T47D (cell line): Measurements from ENCODE around the gene LRP1-AS.
"Not testable (repeated sequence)": the region's sequence is repeated elsewhere in the genome, so short reads cannot be mapped to it uniquely, and the experiment has no call there.

Experiments
- DNase-seq, 2 experiments: peaks; one replicate each; pipeline versions ENCODE4 v3.0.0 to v3.0.0-alpha.2; 2011 to 2012; ENCODE audit warnings: low read depth in 1 of 2, low spot score in 1 of 2
- JUND ChIP-seq: IDR thresholded peaks from 2 replicates; pipeline ENCODE4 v1.6.1; 2012; ENCODE audit warnings: low read depth
- in situ Hi-C: cut with HindIII; loops from 2 replicates; pipeline ENCODE4 v1.10.0; 2016; ENCODE audit warnings: low sequenced_read_pairs, low pct_unique_long_range_greater_than_20kb

The LRP1-AS gene

DNA sequence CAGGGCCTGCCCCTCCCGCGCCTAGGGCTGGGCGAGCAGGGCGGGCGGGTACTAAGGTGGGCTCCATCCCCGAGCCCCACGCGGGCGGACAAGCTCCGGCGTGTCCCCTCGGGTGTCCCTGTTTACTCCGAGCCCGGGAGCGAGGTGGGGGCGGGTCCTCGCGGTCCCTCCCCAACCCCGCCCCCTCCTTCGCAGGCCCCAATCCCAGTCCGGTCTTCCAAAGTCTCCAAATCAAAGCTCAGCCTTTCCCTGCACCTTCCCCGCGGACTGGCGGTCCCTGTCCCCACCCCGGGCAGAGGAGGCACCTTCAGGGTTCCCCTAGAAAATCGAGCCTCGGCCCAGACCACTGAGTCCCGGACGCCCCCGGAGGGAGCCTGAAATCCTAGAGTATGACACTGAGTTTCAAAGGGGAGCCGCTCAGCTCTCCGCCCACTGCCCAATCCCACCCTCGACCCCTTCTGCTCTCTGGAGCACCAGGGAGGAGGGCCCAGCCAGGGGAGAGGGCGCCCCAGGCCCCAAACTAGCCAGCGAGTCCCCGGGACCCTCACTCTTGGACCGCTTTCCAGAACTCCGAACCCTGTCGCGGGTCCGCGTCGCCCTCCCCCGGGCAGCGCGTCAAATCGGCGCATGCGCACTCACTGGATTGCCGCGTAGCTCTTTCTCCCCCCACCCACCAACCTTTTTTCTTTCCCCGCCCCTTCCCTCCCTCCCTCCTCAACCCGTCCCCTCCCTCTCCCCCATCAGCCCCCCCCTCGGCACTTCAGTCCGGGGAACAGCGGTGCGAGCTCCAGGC lies 19.5 kb downstream of the LRP1-AS start, which contains the start of gene LRP1:
Gene LRP1 (plus strand): TSS at position 758 of the 793 bp plus-strand sequence. CDS start 482 bp downstream, outside the sequence.
- in situ Hi-C loops, result no loop called here
- no peak for TF ChIP-seq JUND
- DNase-seq, result peak; percentile 92

DNA sequence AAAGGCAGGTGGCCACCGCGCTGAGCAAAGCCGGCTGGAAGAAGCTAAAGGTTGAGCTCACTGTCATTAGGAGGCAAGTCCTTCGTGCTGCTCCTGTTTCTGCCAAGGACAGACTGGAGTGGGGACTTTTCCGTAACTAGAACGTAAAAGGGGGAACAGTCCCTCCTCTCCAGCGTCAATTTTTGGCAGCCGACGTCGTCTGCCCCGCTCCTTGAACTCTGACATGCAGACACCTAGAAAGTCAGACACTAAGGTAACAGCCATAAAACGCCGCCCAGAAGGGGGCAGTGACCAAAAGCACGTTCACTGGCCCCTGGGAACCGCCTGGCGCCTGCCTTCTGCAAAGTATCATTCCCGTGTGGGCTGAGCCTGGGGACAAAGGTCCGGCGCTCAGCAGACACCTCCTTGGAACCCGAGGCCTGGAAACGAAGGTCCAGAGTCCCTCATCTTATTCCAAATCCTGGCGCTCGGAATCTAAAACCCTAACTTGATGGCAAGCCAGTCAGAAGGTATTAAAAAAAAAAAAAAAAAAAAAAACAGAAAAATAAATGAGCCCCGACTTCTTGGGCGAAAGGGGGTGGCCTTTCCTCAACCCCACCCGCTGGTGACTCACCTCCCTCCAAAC lies 20.2 kb downstream of the LRP1-AS start:
- in situ Hi-C loops, result no loop called here
- TF ChIP-seq JUND, result no peak
- peak; percentile 50 to 83 for DNase-seq

- no peak for TF ChIP-seq JUND
- in situ Hi-C loops, result no loop called here
- no peak for DNase-seq
Measured at GRCh38 chr12:57126561-57126960, 20.9 kb downstream of the LRP1-AS start.

GRCh38 chr12:57126061-57126460 lies 21.4 kb downstream of the LRP1-AS start:
- no peak for DNase-seq
- in situ Hi-C loops, result no loop called here
- no peak for TF ChIP-seq JUND

DNA sequence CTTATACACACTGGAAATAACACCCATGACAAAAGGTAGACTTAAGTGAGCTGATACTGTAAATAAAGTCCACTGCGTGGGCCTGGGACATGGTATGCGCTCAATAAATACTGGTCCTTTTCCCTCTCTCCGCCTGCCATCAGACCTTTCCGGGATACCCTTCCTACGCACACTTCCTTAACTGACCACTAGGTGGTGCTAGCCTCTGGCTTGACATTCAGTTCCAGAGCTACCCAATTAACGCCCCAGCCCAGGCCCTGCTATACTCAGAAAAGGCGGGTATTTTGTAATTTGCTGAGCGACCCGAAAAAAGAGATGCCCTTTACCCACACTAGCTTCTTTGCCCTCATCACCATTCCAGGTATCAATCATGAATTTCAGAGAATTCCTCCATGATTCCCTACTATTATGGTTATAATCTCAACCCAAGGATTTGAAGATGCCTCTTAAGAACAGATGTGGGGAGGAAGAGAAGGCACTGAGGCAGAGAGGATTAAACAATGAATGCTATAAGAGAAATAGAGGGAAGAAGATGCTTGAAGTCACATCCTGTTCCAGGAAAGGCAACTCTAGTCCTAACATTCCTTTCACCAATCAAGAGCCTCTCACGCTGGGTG lies 23.1 kb downstream of the LRP1-AS start:
- peak; percentile 67 to 84 for DNase-seq
- TF ChIP-seq JUND, result no peak
- in situ Hi-C loops, result no loop called here

DNA sequence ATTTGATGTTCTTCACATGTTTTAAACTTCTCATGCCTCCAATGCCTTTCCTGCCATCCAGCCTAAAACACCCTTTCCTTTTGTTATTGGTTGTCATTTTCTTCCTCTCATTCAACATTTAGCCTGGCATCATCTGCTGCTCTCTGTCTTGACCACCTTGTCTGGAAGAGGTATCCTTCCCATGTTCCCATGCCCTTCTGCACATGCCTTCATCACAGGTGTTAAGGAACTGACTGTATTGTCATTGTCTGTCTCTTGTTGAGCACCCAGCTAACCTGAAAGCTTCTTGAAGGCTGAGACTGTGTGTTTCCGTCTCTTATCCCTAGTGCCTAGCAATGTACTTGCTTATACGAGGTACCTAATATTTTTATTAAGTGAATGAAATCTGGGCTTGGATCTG lies 23.6 kb downstream of the LRP1-AS start:
- in situ Hi-C loops, result no loop called here
- no peak for DNase-seq
- no peak for TF ChIP-seq JUND

DNA sequence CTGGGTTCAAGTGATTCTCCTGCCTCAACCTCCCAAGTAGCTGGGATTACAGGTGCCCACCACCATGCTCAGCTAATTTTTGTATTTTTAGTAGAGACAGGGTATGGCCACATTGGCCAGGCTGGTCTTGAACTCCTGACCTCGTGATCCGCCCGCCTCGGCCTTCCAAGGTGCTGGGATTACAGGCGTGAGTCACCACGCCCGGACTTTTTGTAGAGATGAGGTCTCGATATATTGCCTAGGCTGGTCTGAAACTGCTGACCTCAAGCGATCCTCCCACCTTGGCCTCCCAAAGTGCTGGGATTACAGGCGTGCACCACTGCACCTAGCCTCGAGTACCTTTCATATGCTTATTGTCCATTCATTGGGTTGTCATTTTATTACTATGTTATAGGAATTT lies 26.7 kb downstream of the LRP1-AS start:
- in situ Hi-C loops, DNase-seq: not testable (repeated sequence)

DNA sequence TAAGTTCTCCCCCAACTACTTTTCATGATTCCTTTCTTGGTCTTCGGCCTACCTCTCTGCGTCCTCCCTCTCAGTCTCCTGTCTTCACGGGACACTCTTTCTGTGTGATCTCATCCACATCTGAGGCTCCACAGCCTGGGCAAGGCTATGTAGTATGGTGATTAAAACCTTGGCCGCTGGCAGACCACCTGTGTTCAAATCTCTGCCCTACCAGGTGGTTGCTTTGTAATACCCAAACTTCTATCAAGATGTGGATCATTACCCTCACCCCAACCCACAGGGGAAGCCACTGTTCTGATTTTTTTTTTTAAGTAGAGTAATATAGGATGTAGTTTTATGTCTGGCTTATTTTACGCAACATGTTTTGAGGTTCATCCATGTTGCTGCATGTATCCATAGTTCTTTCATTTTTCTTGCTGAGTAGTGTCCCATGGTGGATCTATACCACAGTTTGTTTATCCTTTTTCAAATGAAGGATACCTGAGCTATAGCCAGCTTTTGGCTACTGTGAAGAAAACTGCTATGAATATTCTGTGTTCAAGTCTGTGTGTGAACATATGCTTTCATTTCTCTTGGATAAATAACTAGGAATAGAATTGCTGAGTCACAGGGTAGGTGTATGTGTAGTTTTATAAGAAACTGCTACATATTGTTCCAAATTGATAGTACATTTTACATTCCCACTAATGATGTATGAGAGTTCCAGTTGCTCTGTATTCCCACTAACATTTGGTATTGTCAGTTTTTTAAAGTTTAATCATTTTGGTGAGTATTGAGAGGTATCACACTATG lies 27.9 kb downstream of the LRP1-AS start:
- no peak for DNase-seq
- in situ Hi-C loops, result no loop called here
- no peak for TF ChIP-seq JUND

DNA sequence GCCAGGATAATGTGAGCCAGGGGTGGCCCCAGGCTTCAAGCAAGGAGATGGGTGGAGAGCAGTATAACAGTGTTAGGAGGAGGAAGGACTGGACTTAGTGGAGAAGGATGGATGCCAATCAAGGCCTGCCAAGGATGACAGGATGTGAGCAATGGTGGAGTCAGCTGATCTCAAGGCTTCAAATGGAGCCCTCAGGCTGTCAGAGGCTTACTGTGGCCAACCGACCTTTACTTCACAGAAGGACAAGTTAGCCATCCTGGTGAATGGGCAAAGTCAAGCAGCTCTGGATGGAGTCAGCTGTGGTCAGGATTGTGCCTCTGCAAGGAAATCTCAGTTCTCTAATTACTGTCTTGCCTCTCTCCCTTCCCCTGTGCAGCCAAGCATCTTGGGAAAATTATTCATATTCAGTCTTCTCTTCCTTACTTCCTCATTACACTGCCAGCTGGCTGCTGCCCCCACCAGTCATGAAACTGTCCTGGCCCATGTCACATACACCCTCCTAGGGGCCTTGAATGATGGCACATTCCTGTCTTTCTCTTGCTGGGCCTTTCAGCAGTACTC lies 28.6 kb downstream of the LRP1-AS start:
- in situ Hi-C loops, result no loop called here
- no peak for DNase-seq
- no peak for TF ChIP-seq JUND

DNA sequence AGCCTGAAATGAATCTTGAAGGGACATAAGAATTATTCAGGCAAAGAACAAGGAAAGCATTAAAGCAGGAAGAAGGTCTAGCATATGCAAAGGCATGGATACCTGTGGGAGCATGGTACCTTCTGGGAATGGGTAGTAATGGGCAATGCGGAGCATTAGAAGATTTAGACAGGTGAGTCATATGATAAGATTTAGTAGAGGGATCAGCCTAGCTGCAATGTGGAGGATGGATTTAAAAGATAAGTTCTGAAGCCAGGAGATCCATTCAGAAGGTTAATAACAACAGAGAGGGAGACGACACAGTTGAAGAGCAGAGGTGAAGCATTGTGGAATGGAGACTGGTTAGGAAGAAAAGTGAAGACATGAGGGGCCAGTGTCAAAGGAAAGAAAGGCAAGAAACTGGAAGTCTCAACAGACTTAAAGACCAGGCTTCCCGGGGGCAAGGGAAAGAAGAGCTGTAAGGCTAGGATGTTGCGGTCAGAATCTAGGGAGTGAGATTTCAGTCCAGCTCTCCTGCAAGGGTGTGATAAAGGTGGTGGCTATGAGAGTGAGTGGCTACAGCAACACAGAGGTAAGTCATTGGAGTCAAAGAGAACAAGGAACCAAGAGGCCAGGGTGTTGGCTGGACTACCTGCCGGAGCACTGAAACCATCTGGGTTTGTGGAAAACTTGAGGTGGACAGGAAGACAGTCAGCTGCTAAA lies 30.7 kb downstream of the LRP1-AS start:
- TF ChIP-seq JUND, result no peak
- in situ Hi-C loops, result no loop called here
- DNase-seq, result no peak

- TF ChIP-seq JUND, result no peak
- no peak for DNase-seq
- in situ Hi-C loops, result no loop called here
Measured at GRCh38 chr12:57112492-57113294, 34.7 kb downstream of the LRP1-AS start.
